Gastrocnemius medialis (tissue), 4 donors: ENCODE results near the gene FAM3C.

Experiments
- POLR2A ChIP-seq, 2 donors: fragments of 450-650 bp; IDR thresholded peaks; one replicate each; pipeline ENCODE4 v1.6.1; 2017; ENCODE audit warnings: antibody characterized with exemption in 2 of 2, mild to moderate bottlenecking in 2 of 2, moderate library complexity in 2 of 2
- TF ChIP-seq, protein P1 (sequence below), 5 experiments: fragments of 450-650 bp in 3 of 5; fragments of 200-600 bp in 2 of 5; sonication (generic) in 2 of 5; IDR thresholded peaks in 4 of 5; conservative IDR thresholded peaks in 1 of 5; 1 replicate in 4 of 5; 2 replicates in 1 of 5; pipeline ENCODE4 v1.5.1; 2016 to 2019; ENCODE audit warnings: antibody characterized with exemption in 5 of 5, mild to moderate bottlenecking in 3 of 5, moderate library complexity in 3 of 5

DNA sequence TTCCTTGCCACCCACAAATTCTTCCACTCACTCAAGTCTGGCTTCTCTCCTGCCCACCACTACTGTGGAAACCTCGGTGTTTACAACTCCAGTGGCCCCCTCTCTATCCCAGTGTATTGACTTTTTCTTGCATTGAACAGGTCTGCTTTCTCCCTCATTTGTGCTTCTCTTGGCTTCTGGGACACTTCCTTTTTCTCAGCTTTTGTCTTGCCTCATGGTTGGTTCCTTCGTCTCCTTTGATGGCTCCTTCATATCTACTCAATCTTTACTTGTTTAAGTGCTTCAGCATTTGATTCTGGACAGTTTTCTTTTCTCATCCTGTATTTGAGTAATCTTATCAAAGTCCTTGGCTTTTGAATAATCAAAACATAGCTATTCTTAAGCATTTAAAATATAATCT, 35.9 kb upstream of the FAM3C start:
- TF ChIP-seq, protein P1, sequence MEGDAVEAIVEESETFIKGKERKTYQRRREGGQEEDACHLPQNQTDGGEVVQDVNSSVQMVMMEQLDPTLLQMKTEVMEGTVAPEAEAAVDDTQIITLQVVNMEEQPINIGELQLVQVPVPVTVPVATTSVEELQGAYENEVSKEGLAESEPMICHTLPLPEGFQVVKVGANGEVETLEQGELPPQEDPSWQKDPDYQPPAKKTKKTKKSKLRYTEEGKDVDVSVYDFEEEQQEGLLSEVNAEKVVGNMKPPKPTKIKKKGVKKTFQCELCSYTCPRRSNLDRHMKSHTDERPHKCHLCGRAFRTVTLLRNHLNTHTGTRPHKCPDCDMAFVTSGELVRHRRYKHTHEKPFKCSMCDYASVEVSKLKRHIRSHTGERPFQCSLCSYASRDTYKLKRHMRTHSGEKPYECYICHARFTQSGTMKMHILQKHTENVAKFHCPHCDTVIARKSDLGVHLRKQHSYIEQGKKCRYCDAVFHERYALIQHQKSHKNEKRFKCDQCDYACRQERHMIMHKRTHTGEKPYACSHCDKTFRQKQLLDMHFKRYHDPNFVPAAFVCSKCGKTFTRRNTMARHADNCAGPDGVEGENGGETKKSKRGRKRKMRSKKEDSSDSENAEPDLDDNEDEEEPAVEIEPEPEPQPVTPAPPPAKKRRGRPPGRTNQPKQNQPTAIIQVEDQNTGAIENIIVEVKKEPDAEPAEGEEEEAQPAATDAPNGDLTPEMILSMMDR (IDR thresholded peaks at IDR 0.05 in 4 of 5, conservative IDR thresholded peaks at IDR 0.05 in 1 of 5), result no peak
- TF ChIP-seq POLR2A (IDR thresholded peaks at IDR 0.05), result no peak
